Measurements from ENCODE around the gene TTN.

GRCh38 chr2:178775975-178776374 is 31.2 kb downstream of the TTN start:
- TF ChIP-seq YY1 (IDR thresholded peaks at IDR 0.05; ENCODE audit: insufficient read depth, insufficient read length) (no peak), ZNF274 (IDR thresholded peaks at IDR 0.05; ENCODE audit: low read depth, low read length) (no peak)

Measured in NT2/D1 (cell line).